Bronchial epithelial cell (primary cell): ENCODE results near the gene THADA. TPM values are rescaled to one million over a fixed set of nuclear protein-coding genes. Genes with fewer than 3 reads are reported as not detected.

Experiments
- DNase-seq: peaks from one replicate; pipeline ENCODE4 v3.0.0-alpha.2; 2010; ENCODE audit warnings: low read depth
- FAIRE-seq: peaks from 2 replicates; lab custom pipeline; 2011; peaks lifted over from hg19 to GRCh38; lab: Jason Lieb, UNC
- H3K27me3 ChIP-seq: 2 replicates; pipeline ENCODE4 v1.5.1; 2011; ENCODE audit warnings: low read length; ENCODE audit not compliant: control insufficient read depth, insufficient read depth
- H3K36me3 ChIP-seq: 2 replicates; pipeline ENCODE4 v1.5.1; 2011; ENCODE audit warnings: low read length; ENCODE audit not compliant: control insufficient read depth, insufficient read depth
- H3K4me3 ChIP-seq: 2 replicates; pipeline ENCODE4 v1.5.1; 2011; ENCODE audit warnings: mild to moderate bottlenecking, low read depth, low read length, control low read depth
- CTCF ChIP-seq: IDR thresholded peaks from 2 replicates; pipeline ENCODE4 v1.5.1; 2011; ENCODE audit warnings: mild to moderate bottlenecking, moderate library complexity, low read length, control low read depth, inconsistent platforms; ENCODE audit not compliant: insufficient read depth, severe bottlenecking
- total RNA-seq: library from RNA; depleted of rRNA; stranded (reverse); fragments of >200 nt; gene quantifications from 2 replicates; pipeline ENCODE4 v1.2.1, GENCODE V29; 2014

THADA gene
- total RNA-seq, 1 donor from 2014 or later: 25.8 TPM

GRCh38 chr2:43407935-43408334 lies 187.9 kb downstream of the THADA start:
- no peak for TF ChIP-seq CTCF
- Histone ChIP-seq H3K4me3 (no peak overlapping the region), H3K36me3 (no peaks in the 10 kb centered on the region), H3K27me3 (no peaks in the 10 kb centered on the region)
- FAIRE-seq (no peak), DNase-seq (no peak)

GRCh38 chr2:43406651-43407279 lies 189.1 kb downstream of the THADA start:
- H3K36me3 ChIP-seq: no peaks in the 10 kb centered on the region
- H3K27me3 ChIP-seq: no peaks in the 10 kb centered on the region
- FAIRE-seq (no peak), DNase-seq (no peak)
- no peak for TF ChIP-seq CTCF
- H3K4me3 ChIP-seq: no peak overlapping the region

GRCh38 chr2:43405829-43406228 lies 190.0 kb downstream of the THADA start:
- no peak for TF ChIP-seq CTCF
- DNase-seq (no peak), FAIRE-seq (no peak)
- Histone ChIP-seq H3K4me3 (no peak overlapping the region), H3K27me3 (no peaks in the 10 kb centered on the region), H3K36me3 (no peaks in the 10 kb centered on the region)

GRCh38 chr2:43402452-43402937 lies 193.3 kb downstream of the THADA start:
- Histone ChIP-seq H3K4me3 (no peak overlapping the region), H3K27me3 (no peaks in the 10 kb centered on the region), H3K36me3 (no peaks in the 10 kb centered on the region)
- FAIRE-seq (no peak), DNase-seq (peak; percentile 75)
- no peak for TF ChIP-seq CTCF

- no peak for FAIRE-seq
- DNase-seq: no peak
- H3K27me3 ChIP-seq: no peaks in the 10 kb centered on the region
- H3K36me3 ChIP-seq: no peaks in the 10 kb centered on the region
- TF ChIP-seq CTCF: no peak
- no peak overlapping the region for H3K4me3 ChIP-seq
These were observed 193.8 kb downstream of the THADA start for GRCh38 chr2:43402002-43402401.

- no peak for TF ChIP-seq CTCF
- FAIRE-seq: no peak
These were observed 195.3 kb downstream of the THADA start for GRCh38 chr2:43400508-43400907.

More at GRCh38 chr2:43400508-43400907, 195.3 kb downstream of the THADA start:
- H3K27me3 ChIP-seq: no peaks in the 10 kb centered on the region
- no peak overlapping the region for H3K4me3 ChIP-seq
- no peaks in the 10 kb centered on the region for H3K36me3 ChIP-seq
- no peak for DNase-seq
